T-helper 1 cell treated with Interleukin-12 subunit alpha and Interleukin-12 subunit beta and Interleukin-4 antibody, amounts not matched to agents 30 μg/mL and 1 μg/mL, for 36 hours (primary cell): ENCODE data around the gene ADGRL1.
A peak's percentile ranks its signal among the peaks of the same experiment; 100 is the strongest.
"Not testable (repeated sequence)": the region's sequence is repeated elsewhere in the genome, so short reads cannot be mapped to it uniquely, and the experiment has no call there.

Experiments
- H3K27ac Mint-ChIP-seq: one replicate; pipeline ENCODE4 v1.8.0; 2021; ENCODE audit warnings: mild to moderate bottlenecking, mixed read lengths
- H3K27me3 Mint-ChIP-seq: one replicate; pipeline ENCODE4 v1.8.0; 2021; ENCODE audit warnings: low read depth, mixed read lengths
- H3K36me3 Mint-ChIP-seq: one replicate; pipeline ENCODE4 v1.8.0; 2021; ENCODE audit warnings: low read depth, mixed read lengths
- H3K4me1 Mint-ChIP-seq: one replicate; pipeline ENCODE4 v1.8.0; 2021; ENCODE audit warnings: low read depth, mixed read lengths
- H3K4me3 Mint-ChIP-seq: one replicate; pipeline ENCODE4 v1.8.0; 2021; ENCODE audit warnings: mild to moderate bottlenecking, moderate library complexity, mixed read lengths
- H3K9me3 Mint-ChIP-seq: one replicate; pipeline ENCODE4 v1.8.0; 2021; ENCODE audit warnings: mixed read lengths

The ADGRL1 gene

GRCh38 chr19:14150041-14150769, 55.8 kb downstream of the ADGRL1 start:
- peak overlapping the region; percentile 78 for H3K4me3 Mint-ChIP-seq
- peaks cover 27% of the 10 kb centered on the region for H3K4me1 Mint-ChIP-seq
- H3K9me3 Mint-ChIP-seq = no peaks in the 10 kb centered on the region
- H3K27me3 Mint-ChIP-seq = no peaks in the 10 kb centered on the region
- no peaks in the 10 kb centered on the region for H3K36me3 Mint-ChIP-seq
- H3K27ac Mint-ChIP-seq = peak overlapping the region; percentile 96

DNA sequence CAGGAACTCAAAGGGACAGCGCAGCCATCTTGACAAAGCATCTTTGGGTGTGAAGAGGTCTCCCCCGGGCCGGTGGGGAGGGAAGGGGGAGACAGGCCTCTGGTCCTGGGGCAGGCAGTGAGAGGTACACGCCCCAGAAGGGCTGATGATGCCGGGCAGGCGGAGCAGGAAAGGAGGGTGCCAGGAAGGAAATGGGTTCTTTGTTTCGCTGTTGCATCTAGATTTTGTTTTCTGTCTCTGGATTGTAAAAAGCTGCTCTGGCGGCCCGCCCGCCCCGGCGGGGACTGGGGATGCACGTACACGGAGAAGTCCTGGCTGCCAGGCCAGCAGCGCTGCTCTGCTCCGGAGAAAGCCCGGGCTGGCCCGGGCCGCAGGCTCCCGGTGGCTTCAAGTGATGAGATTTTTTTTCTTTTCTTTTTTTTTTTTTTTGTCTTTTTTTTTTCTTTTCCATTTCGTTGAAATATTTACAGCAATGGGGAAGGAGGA, 56.4 kb downstream of the ADGRL1 start:
- H3K27ac Mint-ChIP-seq = peak overlapping the region; percentile 96
- no peaks in the 10 kb centered on the region for H3K27me3 Mint-ChIP-seq
- H3K4me3 Mint-ChIP-seq = peak overlapping the region; percentile 78
- H3K36me3 Mint-ChIP-seq = no peaks in the 10 kb centered on the region
- H3K4me1 Mint-ChIP-seq = peaks cover 29% of the 10 kb centered on the region
- no peaks in the 10 kb centered on the region for H3K9me3 Mint-ChIP-seq

GRCh38 chr19:14148751-14149410, 57.1 kb downstream of the ADGRL1 start:
- Mint-ChIP-seq H3K27ac (peak overlapping the region; percentile 96), H3K27me3 (no peaks in the 10 kb centered on the region), H3K9me3 (no peaks in the 10 kb centered on the region), H3K4me3 (peak overlapping the region; percentile 78), H3K4me1 (peaks cover 29% of the 10 kb centered on the region), H3K36me3 (no peaks in the 10 kb centered on the region)

- Mint-ChIP-seq H3K36me3 (no peaks in the 10 kb centered on the region), H3K9me3 (no peaks in the 10 kb centered on the region), H3K27ac (peak overlapping the region; percentile 75), H3K27me3 (no peaks in the 10 kb centered on the region), H3K4me1 (peaks cover 29% of the 10 kb centered on the region), H3K4me3 (peak overlapping the region; percentile 78)
These were observed 58.0 kb downstream of the ADGRL1 start for GRCh38 chr19:14147797-14148605.

GRCh38 chr19:14146789-14147216, 59.2 kb downstream of the ADGRL1 start:
- H3K9me3 Mint-ChIP-seq = no peaks in the 10 kb centered on the region
- no peaks in the 10 kb centered on the region for H3K27me3 Mint-ChIP-seq
- no peaks in the 10 kb centered on the region for H3K36me3 Mint-ChIP-seq
- peaks cover 32% of the 10 kb centered on the region for H3K4me1 Mint-ChIP-seq
- H3K4me3 Mint-ChIP-seq = no peak overlapping the region
- H3K27ac Mint-ChIP-seq = peak overlapping the region; percentile 31

GRCh38 chr19:14146169-14146568, 59.8 kb downstream of the ADGRL1 start:
- H3K4me3 Mint-ChIP-seq, H3K9me3 Mint-ChIP-seq, H3K27me3 Mint-ChIP-seq, H3K36me3 Mint-ChIP-seq: not testable (repeated sequence)
- peak overlapping the region; percentile 19 for H3K27ac Mint-ChIP-seq
- H3K4me1 Mint-ChIP-seq = peaks cover 30% of the 10 kb centered on the region

DNA sequence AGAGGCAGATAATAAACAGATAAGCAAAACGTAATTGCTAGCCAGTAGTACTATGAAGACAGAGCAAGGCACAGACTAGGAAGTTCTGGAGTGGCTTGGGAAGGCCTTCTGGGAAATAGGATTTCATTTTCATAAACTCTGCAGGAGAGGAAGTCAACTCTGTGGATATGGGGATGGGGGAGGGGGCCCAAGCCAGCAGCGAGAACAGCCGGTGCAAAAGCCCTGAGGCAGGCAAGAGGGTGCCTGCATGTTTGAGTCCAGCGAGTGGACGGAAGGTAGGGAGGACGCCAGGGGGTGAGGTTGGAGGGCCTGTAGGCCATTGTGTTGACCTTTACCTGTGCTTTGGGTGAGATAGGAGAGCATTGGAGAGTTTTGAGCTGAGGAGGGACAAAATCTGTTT, 60.6 kb downstream of the ADGRL1 start:
- H3K27ac Mint-ChIP-seq = no peak overlapping the region
- H3K36me3 Mint-ChIP-seq = peaks cover 2% of the 10 kb centered on the region
- no peaks in the 10 kb centered on the region for H3K27me3 Mint-ChIP-seq
- no peaks in the 10 kb centered on the region for H3K9me3 Mint-ChIP-seq
- no peak overlapping the region for H3K4me3 Mint-ChIP-seq
- H3K4me1 Mint-ChIP-seq = peaks cover 30% of the 10 kb centered on the region

- Mint-ChIP-seq H3K27me3 (no peaks in the 10 kb centered on the region), H3K27ac (no peak overlapping the region), H3K9me3 (no peaks in the 10 kb centered on the region), H3K4me3 (no peak overlapping the region), H3K36me3 (peaks cover 5% of the 10 kb centered on the region), H3K4me1 (peaks cover 23% of the 10 kb centered on the region)
These were observed 63.4 kb downstream of the ADGRL1 start for GRCh38 chr19:14142262-14143190.

GRCh38 chr19:14141041-14141440, 64.9 kb downstream of the ADGRL1 start:
- H3K4me1 Mint-ChIP-seq = peaks cover 22% of the 10 kb centered on the region
- no peaks in the 10 kb centered on the region for H3K9me3 Mint-ChIP-seq
- H3K36me3 Mint-ChIP-seq = peaks cover 6% of the 10 kb centered on the region
- H3K27me3 Mint-ChIP-seq = no peaks in the 10 kb centered on the region
- no peak overlapping the region for H3K4me3 Mint-ChIP-seq
- H3K27ac Mint-ChIP-seq = no peak overlapping the region

DNA sequence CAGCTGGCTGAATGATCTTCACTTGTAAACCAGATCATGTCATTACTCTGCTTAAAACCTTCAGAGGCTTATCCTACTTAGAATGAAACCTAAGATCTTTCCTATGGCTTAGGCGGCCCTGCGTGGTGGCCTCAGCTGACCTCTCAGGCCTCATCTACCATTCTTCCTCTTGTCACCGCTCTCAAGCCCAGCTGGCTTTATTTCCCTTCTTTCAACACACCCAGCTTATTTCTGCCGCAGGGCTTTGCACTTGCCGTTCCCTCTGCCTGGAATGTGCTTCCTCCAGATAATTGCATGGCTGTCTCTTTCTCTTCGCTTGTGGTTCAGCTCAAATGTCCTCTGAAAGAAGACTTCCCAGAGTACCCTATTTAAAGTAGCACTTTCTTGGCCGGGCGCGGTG, 66.0 kb downstream of the ADGRL1 start:
- Mint-ChIP-seq H3K9me3 (no peaks in the 10 kb centered on the region), H3K4me1 (peaks cover 22% of the 10 kb centered on the region), H3K27me3 (no peaks in the 10 kb centered on the region), H3K36me3 (peaks cover 8% of the 10 kb centered on the region), H3K4me3 (no peak overlapping the region), H3K27ac (no peak overlapping the region)

DNA sequence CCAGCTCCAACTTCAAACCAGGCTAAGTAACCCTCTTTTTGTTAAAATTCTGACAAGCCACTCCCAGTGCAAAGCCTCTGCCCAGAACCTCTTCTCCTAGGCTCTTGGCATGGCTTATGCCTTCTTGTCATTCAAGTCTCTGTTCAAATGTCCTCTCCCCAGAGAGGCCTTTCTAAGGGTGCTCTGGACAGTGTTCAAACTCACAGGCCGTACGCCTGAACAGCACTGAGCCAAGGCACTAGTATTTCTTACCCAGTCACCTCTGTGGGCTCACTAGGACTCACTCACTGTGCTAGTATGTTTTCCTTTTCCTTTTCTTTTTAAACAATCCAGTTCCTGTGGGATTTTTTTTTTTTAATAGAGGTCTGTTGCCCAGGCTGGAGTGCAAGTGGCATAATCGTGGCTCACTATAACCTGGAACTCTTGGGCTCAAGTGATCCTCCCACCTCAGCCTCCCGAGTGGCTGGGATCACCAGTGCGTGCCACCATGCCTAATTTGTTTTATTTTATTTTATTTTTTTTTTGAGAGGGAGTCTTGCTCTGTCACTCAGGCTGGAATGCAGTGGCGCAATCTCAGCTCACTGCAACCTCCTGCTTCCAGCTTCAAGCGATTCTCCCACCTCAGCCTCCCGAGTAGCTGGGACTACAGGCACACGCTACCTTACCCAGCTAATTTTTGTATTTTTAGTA, 67.2 kb downstream of the ADGRL1 start:
- H3K9me3 Mint-ChIP-seq = no peaks in the 10 kb centered on the region
- peaks cover 12% of the 10 kb centered on the region for H3K36me3 Mint-ChIP-seq
- peaks cover 30% of the 10 kb centered on the region for H3K4me1 Mint-ChIP-seq
- no peaks in the 10 kb centered on the region for H3K27me3 Mint-ChIP-seq
- peak overlapping the region; percentile 62 for H3K4me3 Mint-ChIP-seq
- peak overlapping the region; percentile 43 for H3K27ac Mint-ChIP-seq

DNA sequence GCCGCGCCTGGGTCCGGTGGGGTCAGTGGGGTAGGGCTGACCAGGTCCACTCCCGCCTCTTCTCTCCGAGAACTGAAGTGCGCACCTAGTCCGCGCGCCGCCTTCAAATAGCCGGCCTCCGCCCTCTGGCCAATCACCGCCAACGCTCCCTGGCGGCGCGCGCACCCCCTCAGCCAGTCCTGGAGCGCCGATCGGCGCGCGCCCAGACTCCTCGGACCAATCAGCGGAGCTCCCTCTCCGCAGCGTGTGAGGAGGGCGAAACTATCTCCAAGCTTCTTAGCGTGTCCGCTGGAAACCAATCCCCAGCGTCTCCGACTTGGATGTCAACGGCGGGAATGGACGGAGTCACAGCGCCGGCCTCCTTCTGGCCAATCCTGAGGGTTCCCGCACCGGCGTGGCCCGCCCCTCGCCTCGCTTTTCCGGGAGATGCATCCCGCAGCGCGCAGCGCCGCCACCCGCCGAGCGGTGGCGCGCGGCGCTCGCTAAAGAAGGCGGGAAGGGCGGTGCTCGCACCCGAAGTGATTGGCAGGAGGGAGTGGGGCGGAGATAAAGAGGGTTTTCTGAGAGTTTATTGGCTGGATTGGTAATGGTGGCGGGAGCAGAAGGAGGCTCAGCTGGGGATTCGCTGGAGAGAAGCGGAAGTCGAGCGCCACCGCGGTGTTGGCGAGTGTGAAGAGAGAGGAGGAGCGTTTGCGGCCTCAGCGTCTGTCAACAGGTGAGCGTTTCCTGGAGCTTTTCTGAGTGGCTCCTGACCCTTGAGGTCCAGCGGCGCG, 69.3 kb downstream of the ADGRL1 start, which contains the start of gene ASF1B:
TSS of gene ASF1B (minus strand) at position 81 of the 773 bp plus-strand sequence. CDS start 133 bp downstream, outside the sequence.
- H3K4me3 Mint-ChIP-seq = peak within 1 kb of the TSS; percentile 90
- H3K4me1 Mint-ChIP-seq = peaks cover 27% of the 10 kb centered on the region
- peaks cover 14% of the 10 kb centered on the region for H3K36me3 Mint-ChIP-seq
- no peaks in the 10 kb centered on the region for H3K27me3 Mint-ChIP-seq
- H3K27ac Mint-ChIP-seq = peak within 1 kb of the TSS; percentile 95
- no peaks in the 10 kb centered on the region for H3K9me3 Mint-ChIP-seq
